Activated CD4-positive, alpha-beta T cell treated with anti-CD3 and anti-CD28 coated beads, Interleukin-10, Interleukin-2, amounts not matched to agents 100 ng/mL and 50 ng/mL, durations not matched to agents 16 hours and 8 hours (primary cell): Measurements from ENCODE around the gene ABCB1.
"Not testable (repeated sequence)": the region's sequence is repeated elsewhere in the genome, so short reads cannot be mapped to it uniquely, and the experiment has no call there.

Experiments used
- DNase-seq: peaks from one replicate; pipeline ENCODE4 v3.0.0-alpha.2; 2020

The ABCB1 gene

GRCh38 chr7:87465534-87465880, 135.2 kb downstream of the ABCB1 start:
- DNase-seq = not testable (repeated sequence)

GRCh38 chr7:87464830-87465533, 135.7 kb downstream of the ABCB1 start:
- DNase-seq = not testable (repeated sequence)

- DNase-seq = no peak
These were observed 136.7 kb downstream of the ABCB1 start for GRCh38 chr7:87463982-87464381.

GRCh38 chr7:87460444-87460843, 140.2 kb downstream of the ABCB1 start:
- DNase-seq = not testable (repeated sequence)

GRCh38 chr7:87459941-87460340, 140.7 kb downstream of the ABCB1 start:
- DNase-seq = no peak

GRCh38 chr7:87458148-87458547, 142.5 kb downstream of the ABCB1 start:
- no peak for DNase-seq

GRCh38 chr7:87456247-87456646, 144.4 kb downstream of the ABCB1 start:
- no peak for DNase-seq
